CD4-positive, CD25-positive, alpha-beta regulatory T cell (primary cell): Measurements from ENCODE around the gene MAP4K3. TPM values are rescaled to one million over a fixed set of nuclear protein-coding genes. Genes with fewer than 3 reads are reported as not detected.

Experiments used
- ATAC-seq, 2 donors: fragments of 150-1000 bp; cut with Tn5 transposase; one replicate each; pipeline ENCODE4 v1.10.0; 2021; ENCODE audit warnings: low read depth in 2 of 2, moderate number of reproducible peaks in 2 of 2, moderate library complexity in 1 of 2
- DNase-seq, 3 donors: peaks; one replicate each; pipeline versions ENCODE4 v3.0.0 to v3.0.0-alpha.2; 2012 to 2022; ENCODE audit warnings: mixed read lengths in 1 of 3
- H3K27ac ChIP-seq: one replicate; pipeline ENCODE4 v1.7.0; 2013; ENCODE audit warnings: mild to moderate bottlenecking, low read length; ENCODE audit not compliant: insufficient read depth, poor library complexity, severe bottlenecking
- H3K27me3 ChIP-seq: one replicate; pipeline ENCODE4 v1.7.0; 2013; ENCODE audit warnings: low read length; ENCODE audit not compliant: control insufficient read depth, insufficient read depth
- H3K36me3 ChIP-seq: one replicate; pipeline ENCODE4 v1.7.0; 2013; ENCODE audit warnings: mild to moderate bottlenecking, low read length, moderate library complexity; ENCODE audit not compliant: control insufficient read depth, insufficient read depth
- H3K4me1 ChIP-seq: 2 replicates; pipeline ENCODE4 v1.7.0; 2013; ENCODE audit warnings: mild to moderate bottlenecking, low read length; ENCODE audit not compliant: insufficient read depth, control insufficient read depth, poor library complexity, severe bottlenecking
- H3K4me3 ChIP-seq: one replicate; pipeline ENCODE4 v1.7.0; 2013; ENCODE audit warnings: low read depth, mild to moderate bottlenecking, low read length, moderate library complexity
- H3K9me3 ChIP-seq, 2 experiments: 1 replicate in 1 of 2; 2 replicates in 1 of 2; pipeline ENCODE4 v1.7.0; 2013; ENCODE audit warnings: low read length in 2 of 2, mild to moderate bottlenecking in 1 of 2, moderate library complexity in 1 of 2; ENCODE audit not compliant: control insufficient read depth in 2 of 2
- H3K27ac Mint-ChIP-seq, 3 donors: one replicate each; pipeline ENCODE4 v1.8.0; 2020 to 2022; ENCODE audit warnings: mild to moderate bottlenecking in 3 of 3, mixed read lengths in 3 of 3, moderate library complexity in 2 of 3
- H3K27me3 Mint-ChIP-seq: one replicate; pipeline ENCODE4 v1.8.0; 2022; ENCODE audit warnings: mild to moderate bottlenecking, mixed read lengths
- H3K36me3 Mint-ChIP-seq: one replicate; pipeline ENCODE4 v1.8.0; 2020; ENCODE audit warnings: mixed read lengths
- H3K4me1 Mint-ChIP-seq, 4 donors: one replicate each; pipeline ENCODE4 v1.8.0; 2020 to 2022; ENCODE audit warnings: mixed read lengths in 4 of 4, mild to moderate bottlenecking in 1 of 4
- H3K4me3 Mint-ChIP-seq, 4 donors: one replicate each; pipeline ENCODE4 v1.8.0; 2020 to 2022; ENCODE audit warnings: mild to moderate bottlenecking in 4 of 4, mixed read lengths in 4 of 4, moderate library complexity in 3 of 4
- H3K9me3 Mint-ChIP-seq, 7 donors: one replicate each; pipeline ENCODE4 v1.8.0; 2020 to 2022; ENCODE audit warnings: mixed read lengths in 7 of 7, mild to moderate bottlenecking in 3 of 7, moderate library complexity in 2 of 7
- polyA plus RNA-seq, 4 donors: library from polyadenylated mRNA; unstranded; fragments of 300-500 nt; fragmentation: Illumina TruSeq; gene quantifications; one replicate each; pipeline ENCODE4 v1.2.3, GENCODE V29; 2021
- total RNA-seq: library from RNA; stranded (reverse); gene quantifications from one replicate; pipeline ENCODE4 v1.2.3, GENCODE V29; 2022

MAP4K3 gene
- total and polyA plus RNA-seq, 5 donors from 2014 or later: 1.4 to 28.7 (median 2.0) TPM

DNA sequence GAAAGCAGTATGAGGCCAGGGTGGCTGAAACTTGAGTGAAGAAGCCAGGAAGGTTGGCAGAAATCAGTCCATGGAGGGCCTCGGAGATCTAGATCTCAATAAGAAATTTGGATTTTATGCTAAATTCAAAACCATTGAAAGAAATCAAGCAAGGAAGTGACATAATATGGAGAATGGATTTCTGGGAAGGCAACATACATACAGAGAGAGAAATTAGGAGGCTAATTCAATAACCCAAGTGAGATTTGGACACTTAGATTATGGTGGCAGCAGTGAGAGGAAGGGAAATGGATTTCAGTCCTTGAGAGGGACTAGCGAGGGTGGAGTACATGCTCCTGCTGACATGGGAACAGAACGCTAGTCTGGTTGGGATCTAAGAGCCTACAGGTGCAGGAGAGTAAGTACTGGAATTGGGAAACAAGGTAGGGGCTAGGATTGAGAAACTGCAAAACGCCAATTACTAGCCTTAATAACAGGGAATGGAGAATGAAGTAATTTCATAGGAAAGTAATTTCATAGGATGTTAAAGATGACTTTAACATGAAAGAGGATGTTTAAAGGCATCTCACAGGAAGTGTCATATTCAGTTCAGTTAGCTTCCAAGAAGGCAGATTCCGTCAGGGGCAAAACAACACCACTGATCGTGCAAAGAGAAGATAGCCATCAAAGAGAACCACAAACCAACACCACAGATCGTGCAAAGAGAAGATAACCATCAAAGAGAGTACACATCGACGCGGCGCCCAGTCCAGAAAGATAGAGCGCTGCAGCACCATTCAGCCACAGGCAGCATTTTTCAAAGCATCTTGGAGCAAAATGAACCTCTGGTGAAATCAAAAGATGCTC lies 220.5 kb downstream of the MAP4K3 start:
- Histone ChIP-seq H3K4me3 (peak overlapping the region; percentile 66), H3K27me3 (no peaks in the 10 kb centered on the region), H3K27ac (peak overlapping the region; percentile 66), H3K9me3 (no peaks in the 10 kb centered on the region), H3K36me3 (no peaks in the 10 kb centered on the region), H3K4me1 (peaks cover 34% of the 10 kb centered on the region)
- Mint-ChIP-seq H3K36me3 (no peaks in the 10 kb centered on the region), H3K27me3 (no peaks in the 10 kb centered on the region), H3K4me1 (peaks cover 28 to 47% (median 32%) of the 10 kb centered on the region in 4 donors), H3K4me3 (peak overlapping the region; percentile 1 to 68 (median 62)), H3K9me3 (no peaks in the 10 kb centered on the region), H3K27ac (peak overlapping the region; percentile 15 to 96 (median 91))
- DNase-seq (peak; percentile 44 to 98 (median 86)), ATAC-seq (peak; percentile 90 to 91)

DNA sequence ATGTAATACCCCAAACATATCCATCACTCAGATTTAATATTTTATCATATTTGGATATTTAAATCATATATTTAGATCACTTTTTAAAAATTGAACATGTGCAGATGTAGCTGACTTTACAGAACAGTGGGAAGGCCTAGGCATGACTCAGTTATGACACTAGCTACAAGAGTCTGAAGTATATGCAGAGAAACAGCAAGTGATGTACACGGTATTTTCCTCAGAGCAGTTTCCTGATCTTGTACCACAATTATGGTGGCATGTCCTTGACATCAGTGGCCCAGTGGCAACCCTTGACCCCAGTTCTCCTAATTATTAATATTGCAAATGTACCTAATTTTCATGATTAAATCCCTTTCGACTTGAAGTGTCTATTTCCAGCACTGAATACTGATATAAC lies 221.5 kb downstream of the MAP4K3 start:
- no peaks in the 10 kb centered on the region for H3K27me3 ChIP-seq
- Mint-ChIP-seq H3K27me3 (no peaks in the 10 kb centered on the region), H3K4me1 (peaks cover 31 to 47% (median 32%) of the 10 kb centered on the region in 4 donors), H3K36me3 (no peaks in the 10 kb centered on the region), H3K4me3 (no peak overlapping the region), H3K27ac (peak overlapping the region; percentile 15 to 96 (median 91)), H3K9me3 (no peaks in the 10 kb centered on the region)
- H3K36me3 ChIP-seq: no peaks in the 10 kb centered on the region
- H3K9me3 ChIP-seq: no peaks in the 10 kb centered on the region
- peaks cover 34% of the 10 kb centered on the region for H3K4me1 ChIP-seq
- no peak overlapping the region for H3K27ac ChIP-seq
- peak in 1 of 3 donors; percentile 42 for DNase-seq
- ATAC-seq: no peak
- no peak overlapping the region for H3K4me3 ChIP-seq

DNA sequence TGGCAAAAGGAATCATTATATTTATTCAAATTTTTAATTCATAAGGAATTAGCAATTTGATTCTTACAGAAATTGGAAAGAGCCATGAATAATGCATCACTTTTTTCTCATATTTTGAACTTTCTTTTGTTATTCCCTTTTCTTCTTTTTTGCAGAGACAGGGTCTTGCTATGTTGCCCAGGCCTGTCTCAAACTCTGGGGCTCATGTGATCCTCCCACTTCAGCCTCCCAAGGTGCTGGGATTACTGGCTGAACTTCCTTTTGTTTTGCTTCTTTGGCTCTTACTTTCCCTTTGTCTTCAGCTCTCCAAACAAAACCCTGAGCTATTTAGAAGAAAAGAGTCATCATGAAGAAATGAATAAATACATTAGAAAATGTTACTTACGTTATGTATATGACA lies 224.1 kb downstream of the MAP4K3 start:
- H3K27ac ChIP-seq: no peak overlapping the region
- no peaks in the 10 kb centered on the region for H3K27me3 ChIP-seq
- H3K4me3 ChIP-seq: no peak overlapping the region
- H3K9me3 ChIP-seq: no peaks in the 10 kb centered on the region
- ATAC-seq (no peak), DNase-seq (no peak)
- Mint-ChIP-seq H3K4me3 (no peak overlapping the region), H3K4me1 (peaks cover 23 to 30% (median 26%) of the 10 kb centered on the region in 4 donors), H3K36me3 (no peaks in the 10 kb centered on the region), H3K9me3 (no peaks in the 10 kb centered on the region), H3K27ac (peak overlapping the region in 1 of 3 donors; percentile 69), H3K27me3 (no peaks in the 10 kb centered on the region)
- no peaks in the 10 kb centered on the region for H3K36me3 ChIP-seq
- peaks cover 23% of the 10 kb centered on the region for H3K4me1 ChIP-seq

DNA sequence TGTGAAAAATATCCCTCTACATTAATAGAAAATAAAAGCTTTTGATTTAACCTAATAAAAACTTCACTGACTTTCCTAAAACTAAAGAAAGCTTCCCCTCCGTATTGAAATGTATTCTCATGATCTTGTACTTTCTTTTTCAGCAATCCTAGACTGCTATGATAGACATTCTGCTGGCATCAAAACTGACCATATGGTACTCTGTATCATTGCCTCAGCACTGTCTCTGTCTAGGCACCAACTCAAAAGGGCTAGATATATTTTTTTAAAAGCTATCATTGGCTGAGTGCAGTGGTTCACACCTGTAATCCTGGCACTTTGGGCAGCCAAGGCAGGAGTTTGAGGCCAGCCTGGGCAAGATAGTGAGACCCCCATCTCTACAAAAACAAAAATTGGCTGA lies 226.2 kb downstream of the MAP4K3 start:
- Mint-ChIP-seq H3K4me3 (no peak overlapping the region), H3K27ac (no peak overlapping the region), H3K9me3 (no peaks in the 10 kb centered on the region), H3K27me3 (no peaks in the 10 kb centered on the region), H3K4me1 (peaks cover 8 to 13% (median 10%) of the 10 kb centered on the region in 4 donors), H3K36me3 (no peaks in the 10 kb centered on the region)
- DNase-seq (no peak), ATAC-seq (no peak)
- H3K4me3 ChIP-seq: no peak overlapping the region
- no peak overlapping the region for H3K27ac ChIP-seq
- H3K36me3 ChIP-seq: no peaks in the 10 kb centered on the region
- peaks cover 1% of the 10 kb centered on the region for H3K4me1 ChIP-seq
- no peaks in the 10 kb centered on the region for H3K27me3 ChIP-seq
- no peaks in the 10 kb centered on the region for H3K9me3 ChIP-seq

DNA sequence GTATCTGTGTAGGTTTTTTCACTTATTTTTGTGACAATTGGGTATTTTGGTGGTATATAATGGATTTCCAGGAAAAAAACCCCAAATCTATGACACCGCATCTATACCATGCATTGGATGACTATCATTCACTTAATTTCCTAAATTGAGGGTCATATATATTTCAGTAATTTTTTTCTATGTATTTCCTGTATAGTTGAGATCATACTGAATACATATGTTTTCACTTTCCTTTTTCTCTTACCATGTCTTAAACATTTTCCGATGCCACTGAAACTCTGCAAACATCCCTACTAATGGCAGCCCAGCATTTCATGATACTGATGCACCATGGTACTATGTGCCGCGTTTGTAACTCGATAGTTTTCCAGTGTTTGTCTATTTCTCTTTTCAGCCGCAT lies 233.7 kb downstream of the MAP4K3 start:
- H3K36me3 Mint-ChIP-seq: peaks cover 4% of the 10 kb centered on the region
- H3K4me3 ChIP-seq: no peak overlapping the region
- H3K36me3 ChIP-seq: no peaks in the 10 kb centered on the region
- H3K27me3 Mint-ChIP-seq: peaks cover 13% of the 10 kb centered on the region
- H3K27ac ChIP-seq: no peak overlapping the region
- no peak overlapping the region for H3K27ac Mint-ChIP-seq
- H3K4me3 Mint-ChIP-seq: peak overlapping the region in 1 of 4 donors; percentile 1
- peaks cover 0 to 24% (median 10%) of the 10 kb centered on the region in 4 donors for H3K4me1 Mint-ChIP-seq
- no peaks in the 10 kb centered on the region for H3K9me3 ChIP-seq
- H3K4me1 ChIP-seq: no peaks in the 10 kb centered on the region
- peaks cover 0 to 8% (median 4%) of the 10 kb centered on the region in 7 donors for H3K9me3 Mint-ChIP-seq
- DNase-seq (no peak), ATAC-seq (no peak)
- no peaks in the 10 kb centered on the region for H3K27me3 ChIP-seq

DNA sequence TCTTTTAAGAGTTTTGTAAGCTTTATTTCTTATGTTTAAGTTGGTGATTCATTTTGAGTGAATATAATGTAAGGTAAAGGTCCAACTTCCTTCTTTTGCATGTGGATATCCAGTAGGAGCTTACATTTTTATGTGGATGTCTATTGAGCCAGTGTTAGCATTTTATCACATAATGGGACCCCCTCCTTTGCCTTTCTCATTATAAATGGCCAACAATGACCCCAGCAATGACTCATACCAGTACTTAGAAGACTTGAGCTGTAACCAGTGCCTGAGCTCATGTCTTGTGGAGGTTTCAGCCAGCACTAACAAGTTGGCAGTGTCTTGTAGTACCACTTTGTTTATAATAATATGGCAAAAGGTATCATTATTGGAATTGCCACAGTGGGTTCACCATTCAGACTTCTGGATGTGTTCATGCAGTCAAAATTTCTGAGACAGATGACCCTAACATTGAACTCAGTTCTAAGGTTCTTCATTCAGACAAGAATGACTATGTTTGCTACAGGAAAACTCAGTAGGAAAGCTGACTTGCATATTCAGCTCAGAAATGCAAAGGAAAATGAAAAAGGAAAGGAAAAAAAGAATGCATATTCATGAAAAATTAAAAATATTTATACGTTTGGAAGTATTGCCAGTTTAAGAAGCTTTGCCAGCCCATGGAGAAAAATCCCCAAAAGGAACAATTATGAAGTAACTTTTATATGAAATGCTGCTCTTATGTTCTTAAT lies 234.3 kb downstream of the MAP4K3 start:
- Histone ChIP-seq H3K36me3 (no peaks in the 10 kb centered on the region), H3K27ac (no peak overlapping the region), H3K9me3 (no peaks in the 10 kb centered on the region), H3K4me1 (no peaks in the 10 kb centered on the region), H3K4me3 (no peak overlapping the region), H3K27me3 (no peaks in the 10 kb centered on the region)
- Mint-ChIP-seq H3K4me3 (no peak overlapping the region), H3K27me3 (peaks cover 13% of the 10 kb centered on the region), H3K9me3 (peaks cover 0 to 9% (median 4%) of the 10 kb centered on the region in 7 donors), H3K4me1 (peaks cover 0 to 24% (median 10%) of the 10 kb centered on the region in 4 donors), H3K27ac (peak overlapping the region in 1 of 3 donors; percentile 88), H3K36me3 (peaks cover 4% of the 10 kb centered on the region)
- DNase-seq (peak in 1 of 3 donors; percentile 35), ATAC-seq (no peak)
